ENCODE data around the gene ZMYND8. TPM values are rescaled to one million over a fixed set of nuclear protein-coding genes. Genes with fewer than 3 reads are reported as not detected.
A peak's percentile ranks its signal among the peaks of the same experiment; 100 is the strongest.

Gene ZMYND8
- total and polyA plus RNA-seq, 10 of the 15 experiments (the other 5 are each of a cell fraction or from before 2014, with no cell fraction given): 12.9 to 54.8 (median 23.1) TPM

GRCh38 chr20:47258745-47259695 is 97.5 kb downstream of the ZMYND8 start (continued):
- TF ChIP-seq E4F1 (IDR thresholded peaks at IDR 0.05; ENCODE audit: borderline replicate concordance, partially characterized antibody) (no peak), PRDM15 (CRISPR knock-in tag; IDR thresholded peaks at IDR 0.05) (no peak), DPF2 (IDR thresholded peaks at IDR 0.05) (peak; percentile 49; the same call in 1 of the 2 replicates), IRF3 (IDR thresholded peaks at IDR 0.05) (no peak), RBBP5 (conservative IDR thresholded peaks at IDR 0.05) (no peak), SMAD5 (IDR thresholded peaks at IDR 0.05; ENCODE audit: low read depth) (no peak), NFIC (IDR thresholded peaks at IDR 0.05; ENCODE audit: low read depth, low read length) (peak; percentile 74), ZNF622 (IDR thresholded peaks at IDR 0.05) (no peak), NR2F1 (conservative IDR thresholded peaks at IDR 0.05) (no peak), MEF2B (IDR thresholded peaks at IDR 0.05; ENCODE audit: partially characterized antibody, poor library complexity, severe bottlenecking) (peak; percentile 84), SKIL (IDR thresholded peaks at IDR 0.05; ENCODE audit: low read depth, poor library complexity, severe bottlenecking) (no peak), TBL1XR1 (IDR thresholded peaks at IDR 0.05; ENCODE audit: low read depth, low read length) (peak; percentile 47; the same call in 1 of the 2 replicates), CEBPB (IDR thresholded peaks at IDR 0.05; ENCODE audit: borderline replicate concordance in 1 of 2, low read depth in 2 of 2, low read length in 2 of 2) (no peak), ZZZ3 (IDR thresholded peaks at IDR 0.05; ENCODE audit: control insufficient read depth, insufficient read length, low read depth) (no peak), SP1 (IDR thresholded peaks at IDR 0.05; ENCODE audit: low read depth, low read length) (peak; percentile 59), GABPA (IDR thresholded peaks at IDR 0.05; ENCODE audit: low read depth) (no peak), PAX8 (IDR thresholded peaks at IDR 0.05) (no peak), MEF2A (IDR thresholded peaks at IDR 0.05; ENCODE audit: insufficient read depth, low read depth, low read length) (peak; percentile 59; the same call in 1 of the 2 replicates), CHD1 (IDR thresholded peaks at IDR 0.05; ENCODE audit: low read depth, low read length) (no peak), BACH1 (IDR thresholded peaks at IDR 0.05; ENCODE audit: borderline replicate concordance) (0 out of 2 replicates have a peak, but pooled peaks have one; percentile 37)

Data from GM12878 (cell line).